ENCODE measurements around the gene MIA.
A peak's percentile ranks its signal among the peaks of the same experiment; 100 is the strongest.
"Not testable (repeated sequence)": the region's sequence is repeated elsewhere in the genome, so short reads cannot be mapped to it uniquely, and the experiment has no call there.

GRCh38 chr19:40818480-40819399 is 43.4 kb downstream of the MIA start:
- not testable (repeated sequence) for TF ChIP-seq ZNF350 (tag by site-specific recombination; IDR thresholded peaks at IDR 0.05); YY1 (tag by site-specific recombination; IDR thresholded peaks at IDR 0.05); PATZ1 (tag by site-specific recombination; IDR thresholded peaks at IDR 0.05); ZNF140 (tag by site-specific recombination; IDR thresholded peaks at IDR 0.05); PBX3 (CRISPR knock-in tag; IDR thresholded peaks at IDR 0.05); ZNF626 (tag by site-specific recombination; IDR thresholded peaks at IDR 0.05); ZNF707 (tag by site-specific recombination; IDR thresholded peaks at IDR 0.05); TCF7L2 (IDR thresholded peaks at IDR 0.05; ENCODE audit: borderline replicate concordance, low read depth, low read length); PRDM1 (tag by site-specific recombination; IDR thresholded peaks at IDR 0.05); HOXD13 (CRISPR knock-in tag; IDR thresholded peaks at IDR 0.05; ENCODE audit: borderline replicate concordance); BCL11A (tag by site-specific recombination; IDR thresholded peaks at IDR 0.05; ENCODE audit: low read depth); INSM2 (tag by site-specific recombination; IDR thresholded peaks at IDR 0.05); ZNF426 (tag by site-specific recombination; IDR thresholded peaks at IDR 0.05)
- peak; percentile 73 for TF ChIP-seq CTCF (tag by site-specific recombination; IDR thresholded peaks at IDR 0.05)
